ENCODE results near the gene FBXO3. TPM values are rescaled to one million over a fixed set of nuclear protein-coding genes. Genes with fewer than 3 reads are reported as not detected.

Gene FBXO3
- total and polyA plus RNA-seq, 2 experiments from 2014 or later, result 37.8 to 44.6 TPM

DNA sequence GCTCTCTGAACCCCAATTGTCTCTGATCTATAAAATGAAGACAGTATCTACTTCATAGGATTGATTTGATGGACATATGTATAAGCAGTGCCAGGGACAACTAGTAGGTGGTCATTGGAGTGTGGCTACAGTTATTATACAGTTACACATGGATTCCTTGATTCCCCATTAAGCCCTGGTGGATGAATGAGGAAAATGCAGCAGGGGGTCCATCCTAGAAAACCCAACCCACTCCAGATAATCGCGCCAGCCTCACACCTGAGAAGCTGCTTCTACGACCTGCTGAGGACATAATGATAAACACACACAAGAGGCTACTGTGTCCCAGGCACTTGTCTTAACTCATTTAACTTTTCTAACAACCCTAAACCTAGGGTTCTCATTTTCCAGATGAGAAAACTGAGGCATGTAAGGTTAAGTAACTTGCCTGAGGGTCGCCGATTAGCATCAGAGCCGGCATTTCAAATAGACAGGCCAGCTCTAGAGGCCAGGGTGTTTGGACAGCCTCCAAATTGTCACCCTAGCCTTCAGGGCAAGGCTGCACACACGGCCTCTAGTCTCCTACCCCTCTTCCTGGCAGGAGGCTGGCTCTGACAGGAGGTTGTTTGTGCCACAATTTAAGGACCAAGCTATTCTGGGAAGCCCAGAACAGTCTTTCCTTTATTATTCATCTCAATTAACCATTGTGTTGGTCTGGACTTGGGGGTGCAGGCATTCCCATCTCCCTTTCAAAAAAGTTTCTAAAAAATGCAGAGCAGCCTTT, 69.9 kb downstream of the FBXO3 start:
- no peak overlapping the region for H3K4me3 ChIP-seq
- DNase-seq, result peak; percentile 15
- no peak for TF ChIP-seq EZH2 (IDR thresholded peaks at IDR 0.05; ENCODE audit: insufficient read depth, poor library complexity, severe bottlenecking)
- no peak for TF ChIP-seq EZH2phosphoT487 (IDR thresholded peaks at IDR 0.05; ENCODE audit: insufficient read depth, low read depth)
- in situ Hi-C loops (cut with MboI), result no loop called here
- peaks cover 39% of the 10 kb centered on the region for H3K36me3 ChIP-seq (ENCODE audit: low read depth)
- peak overlapping the region; percentile 94 for H3K27ac ChIP-seq
- H3K9me3 ChIP-seq (ENCODE audit: low read depth), result no peaks in the 10 kb centered on the region
- 75 to 76% methylated on average over 7 of the region's 7 CpGs for WGBS, 2 experiments (ENCODE audit: low coverage in 1 of 2, low lambda C conversion rate in 2 of 2, missing lambda C conversion rate in 2 of 2)
- H3F3A ChIP-seq (ENCODE audit: insufficient read depth), result peaks cover 77% of the 10 kb centered on the region
- no peaks in the 10 kb centered on the region for H4K20me1 ChIP-seq (ENCODE audit: insufficient read depth)
- no peak overlapping the region for H2AFZ ChIP-seq
- peaks cover 47% of the 10 kb centered on the region for H3K79me2 ChIP-seq (ENCODE audit: insufficient read depth)
- H3K9ac ChIP-seq, result peak overlapping the region; percentile 44
- H3K4me2 ChIP-seq (ENCODE audit: unreplicated experiment), result peak overlapping the region; percentile 2
- H3K27me3 ChIP-seq (replicated peaks; ENCODE audit: insufficient read depth), result no peaks in the 10 kb centered on the region
- H3K9me2 ChIP-seq (ENCODE audit: insufficient read depth), result no peaks in the 10 kb centered on the region
- peaks cover 78% of the 10 kb centered on the region for H3K4me1 ChIP-seq (ENCODE audit: insufficient read depth)

DNA sequence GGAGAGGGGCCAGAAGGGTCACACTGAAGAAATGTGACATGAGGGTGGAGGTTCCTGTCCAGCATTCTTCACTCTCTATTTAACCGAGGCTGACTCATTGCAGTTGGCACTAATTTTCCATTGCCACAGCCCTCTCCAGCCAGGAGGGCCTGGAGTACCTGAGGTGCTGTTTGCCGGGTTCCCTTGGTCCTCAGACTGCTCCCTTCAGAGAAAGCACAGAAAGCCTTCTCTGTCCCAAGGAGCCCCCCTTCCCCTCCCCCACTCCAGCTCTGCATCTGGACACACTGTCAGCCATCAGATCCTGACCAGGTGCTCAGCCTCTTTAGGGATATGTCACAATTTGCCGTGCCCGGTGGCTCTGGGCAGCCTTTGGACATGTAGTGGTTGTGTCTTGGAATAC, 70.5 kb downstream of the FBXO3 start:
- H4K20me1 ChIP-seq (ENCODE audit: insufficient read depth), result no peaks in the 10 kb centered on the region
- peak; percentile 71 for DNase-seq
- 58 to 60% methylated on average over 4 of the region's 4 CpGs for WGBS, 2 experiments (ENCODE audit: low coverage in 1 of 2, low lambda C conversion rate in 2 of 2, missing lambda C conversion rate in 2 of 2)
- peak overlapping the region; percentile 94 for H3K27ac ChIP-seq
- H3K79me2 ChIP-seq (ENCODE audit: insufficient read depth), result peaks cover 41% of the 10 kb centered on the region
- H3K9me3 ChIP-seq (ENCODE audit: low read depth), result no peaks in the 10 kb centered on the region
- no peaks in the 10 kb centered on the region for H3K9me2 ChIP-seq (ENCODE audit: insufficient read depth)
- H3K4me2 ChIP-seq (ENCODE audit: unreplicated experiment), result no peak overlapping the region
- H3K4me1 ChIP-seq (ENCODE audit: insufficient read depth), result peaks cover 73% of the 10 kb centered on the region
- in situ Hi-C loops (cut with MboI), result no loop called here
- no peak for TF ChIP-seq EZH2 (IDR thresholded peaks at IDR 0.05; ENCODE audit: insufficient read depth, poor library complexity, severe bottlenecking)
- TF ChIP-seq EZH2phosphoT487 (IDR thresholded peaks at IDR 0.05; ENCODE audit: insufficient read depth, low read depth), result no peak
- H3F3A ChIP-seq (ENCODE audit: insufficient read depth), result peaks cover 71% of the 10 kb centered on the region
- no peak overlapping the region for H2AFZ ChIP-seq
- H3K9ac ChIP-seq, result peak overlapping the region; percentile 44
- no peaks in the 10 kb centered on the region for H3K27me3 ChIP-seq (replicated peaks; ENCODE audit: insufficient read depth)
- no peak overlapping the region for H3K4me3 ChIP-seq
- H3K36me3 ChIP-seq (ENCODE audit: low read depth), result peaks cover 33% of the 10 kb centered on the region

DNA sequence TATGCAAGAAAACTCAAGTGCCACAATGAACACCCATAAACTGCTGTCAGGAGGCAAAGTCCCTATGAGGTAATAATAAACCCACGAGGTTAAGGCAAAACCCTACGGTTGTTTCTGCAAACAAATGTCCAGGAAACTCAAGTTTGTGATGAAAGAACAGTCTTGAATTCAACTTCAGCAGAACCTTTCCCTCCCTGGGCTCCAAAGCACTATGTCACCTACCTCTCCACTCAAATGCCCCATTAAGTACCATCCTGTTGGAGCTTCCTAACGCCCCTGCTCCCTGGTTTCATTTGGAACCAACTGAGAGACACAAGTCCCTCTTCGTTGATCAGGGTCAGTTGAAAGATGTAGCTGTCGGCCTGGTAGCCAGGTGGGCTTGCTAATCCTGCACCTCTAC, 71.1 kb downstream of the FBXO3 start:
- peak overlapping the region; percentile 80 for H3K4me2 ChIP-seq (ENCODE audit: unreplicated experiment)

DNA sequence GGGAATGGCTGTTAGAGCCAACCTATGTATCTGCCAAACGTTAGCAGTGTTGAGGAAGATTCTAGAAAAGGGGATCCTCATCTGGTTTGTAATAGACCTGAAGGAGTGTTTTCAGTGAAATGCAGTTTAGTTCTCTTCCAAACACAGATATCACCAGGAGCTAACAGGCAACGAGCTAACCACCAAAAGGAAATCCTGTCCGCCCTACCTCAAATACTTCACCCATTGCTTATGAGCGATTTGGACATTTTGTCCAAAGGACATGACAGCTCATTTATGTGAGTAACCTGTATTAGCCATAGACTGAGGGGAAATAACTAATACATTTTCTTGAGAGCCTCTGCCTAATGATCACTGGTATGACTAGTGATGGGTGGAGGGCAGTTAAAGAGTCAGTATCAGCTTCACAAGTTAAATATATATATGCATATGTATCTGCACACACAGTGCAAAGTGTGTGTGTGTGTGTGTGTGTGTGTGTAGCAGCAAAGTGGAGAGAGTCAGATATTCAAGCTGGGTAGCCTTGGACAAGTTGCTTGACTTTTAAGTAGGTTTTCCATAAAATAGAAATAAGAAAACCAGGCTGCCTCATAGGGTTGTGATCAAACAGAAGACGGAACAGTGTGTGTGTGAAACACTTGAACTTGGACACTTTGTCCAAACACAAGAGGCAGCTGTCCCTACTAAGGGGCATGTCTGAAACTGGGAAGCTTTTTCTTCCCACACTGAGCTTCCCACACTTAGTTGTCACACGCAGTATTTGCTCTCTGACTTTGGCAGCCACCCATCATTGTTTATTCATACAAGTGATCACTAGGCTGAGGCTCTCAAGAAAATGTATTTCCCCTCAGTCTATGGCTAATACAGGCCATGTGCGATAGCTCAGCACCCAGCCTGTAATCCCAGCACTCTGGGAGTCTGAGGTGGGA, 72.8 kb downstream of the FBXO3 start:
- peak overlapping the region; percentile 80 for H3K4me2 ChIP-seq (ENCODE audit: unreplicated experiment)
- H2AFZ ChIP-seq, result no peak overlapping the region
- no peaks in the 10 kb centered on the region for H3K27me3 ChIP-seq (replicated peaks; ENCODE audit: insufficient read depth)
- TF ChIP-seq EZH2 (IDR thresholded peaks at IDR 0.05; ENCODE audit: insufficient read depth, poor library complexity, severe bottlenecking) (no peak), EZH2phosphoT487 (IDR thresholded peaks at IDR 0.05; ENCODE audit: insufficient read depth, low read depth) (no peak)
- H3F3A ChIP-seq (ENCODE audit: insufficient read depth), result peaks cover 56% of the 10 kb centered on the region
- H3K79me2 ChIP-seq (ENCODE audit: insufficient read depth), result peaks cover 21% of the 10 kb centered on the region
- H3K9ac ChIP-seq, result peak overlapping the region; percentile 81
- H3K9me3 ChIP-seq (ENCODE audit: low read depth), result no peaks in the 10 kb centered on the region
- H3K4me1 ChIP-seq (ENCODE audit: insufficient read depth), result peaks cover 62% of the 10 kb centered on the region
- no peaks in the 10 kb centered on the region for H4K20me1 ChIP-seq (ENCODE audit: insufficient read depth)
- peak overlapping the region; percentile 94 for H3K27ac ChIP-seq
- H3K36me3 ChIP-seq (ENCODE audit: low read depth), result peaks cover 19% of the 10 kb centered on the region
- peak overlapping the region; percentile 65 for H3K4me3 ChIP-seq
- H3K9me2 ChIP-seq (ENCODE audit: insufficient read depth), result no peaks in the 10 kb centered on the region
- DNase-seq, result peak; percentile 93
- 7 to 8% methylated on average over 7 of the region's 7 CpGs for WGBS, 2 experiments (ENCODE audit: low coverage in 1 of 2, low lambda C conversion rate in 2 of 2, missing lambda C conversion rate in 2 of 2)
- in situ Hi-C loops (cut with MboI), result no loop called here

More for the DNA sequence above, 71.1 kb downstream of the FBXO3 start:
- in situ Hi-C loops (cut with MboI), result no loop called here
- 77 to 81% methylated on average over 5 of the region's 5 CpGs for WGBS, 2 experiments (ENCODE audit: low coverage in 1 of 2, low lambda C conversion rate in 2 of 2, missing lambda C conversion rate in 2 of 2)
- Histone ChIP-seq H3K27ac (peak overlapping the region; percentile 94), H3K27me3 (replicated peaks; ENCODE audit: insufficient read depth) (no peaks in the 10 kb centered on the region), H3K4me1 (ENCODE audit: insufficient read depth) (peaks cover 69% of the 10 kb centered on the region), H3K9ac (peak overlapping the region; percentile 81; the same call in 1 of the 2 replicates), H3K79me2 (ENCODE audit: insufficient read depth) (peaks cover 37% of the 10 kb centered on the region), H3K9me3 (ENCODE audit: low read depth) (no peaks in the 10 kb centered on the region), H2AFZ (no peak overlapping the region), H3F3A (ENCODE audit: insufficient read depth) (peaks cover 66% of the 10 kb centered on the region), H4K20me1 (ENCODE audit: insufficient read depth) (no peaks in the 10 kb centered on the region), H3K4me3 (no peak overlapping the region), H3K9me2 (ENCODE audit: insufficient read depth) (no peaks in the 10 kb centered on the region), H3K36me3 (ENCODE audit: low read depth) (peaks cover 29% of the 10 kb centered on the region)
- TF ChIP-seq EZH2phosphoT487 (IDR thresholded peaks at IDR 0.05; ENCODE audit: insufficient read depth, low read depth) (no peak), EZH2 (IDR thresholded peaks at IDR 0.05; ENCODE audit: insufficient read depth, poor library complexity, severe bottlenecking) (no peak)
- DNase-seq, result no peak
